ENCODE results near the gene C1QTNF2. TPM values are rescaled to one million over a fixed set of nuclear protein-coding genes. Genes with fewer than 3 reads are reported as not detected.

The C1QTNF2 gene
- total RNA-seq, 1 experiment from 2014 or later, result 0.20 TPM

DNA sequence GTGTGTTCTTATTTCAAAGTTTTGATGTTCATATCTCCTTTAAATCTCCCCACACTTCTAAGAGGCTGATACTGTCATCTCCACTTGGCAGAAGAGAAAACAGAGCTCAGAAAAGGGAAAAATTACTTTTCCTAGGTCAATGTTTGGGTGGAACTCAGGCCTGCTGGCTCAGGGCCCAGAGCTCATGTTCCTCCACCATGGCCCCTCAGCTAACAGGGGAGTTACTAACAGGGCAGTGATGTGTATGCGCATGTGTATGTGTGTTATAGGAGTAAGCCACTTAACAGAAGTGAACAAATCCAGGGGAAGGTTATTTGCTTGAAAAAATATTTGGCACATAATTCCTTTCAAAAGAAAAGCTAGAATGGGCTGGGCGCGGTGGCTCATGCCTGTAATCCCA lies 2.5 kb downstream of the C1QTNF2 start:
- H3K4me1 ChIP-seq (replicated peaks; ENCODE audit: insufficient read depth), result 0 out of 2 replicates have a peak, but pooled peaks cover 5% of the 10 kb centered on the region
- CTCF ChIA-PET, result interaction anchor here (0.5 kb wide), 1 partner anchor 16 kb away, joined by 4 read pairs; no protein-coding TSS in a partner anchor
- no peaks in the 10 kb centered on the region; the same call in 1 of the 2 replicates for H3F3A ChIP-seq (ENCODE audit: insufficient read depth, low read depth)
- H3K36me3 ChIP-seq (ENCODE audit: low read depth), result no peaks in the 10 kb centered on the region
- peaks cover 3% of the 10 kb centered on the region; the same call in 1 of the 2 replicates for H4K20me1 ChIP-seq (ENCODE audit: insufficient read depth)
- H3K4me2 ChIP-seq, result no peak overlapping the region
- intact Hi-C loops (cut with micrococcal nuclease; ENCODE audit: unreplicated experiment), result no loop called here
- BruUV-seq (replicated peaks), result no TSS peak
- DNase-seq, result no peak
- POLR2A ChIA-PET (ENCODE audit: unreplicated experiment), result no interaction called here
- no peak overlapping the region for H2AFZ ChIP-seq
- no peak overlapping the region for H3K4me3 ChIP-seq
- no peak overlapping the region for H3K27ac ChIP-seq
- TF ChIP-seq, protein P1, sequence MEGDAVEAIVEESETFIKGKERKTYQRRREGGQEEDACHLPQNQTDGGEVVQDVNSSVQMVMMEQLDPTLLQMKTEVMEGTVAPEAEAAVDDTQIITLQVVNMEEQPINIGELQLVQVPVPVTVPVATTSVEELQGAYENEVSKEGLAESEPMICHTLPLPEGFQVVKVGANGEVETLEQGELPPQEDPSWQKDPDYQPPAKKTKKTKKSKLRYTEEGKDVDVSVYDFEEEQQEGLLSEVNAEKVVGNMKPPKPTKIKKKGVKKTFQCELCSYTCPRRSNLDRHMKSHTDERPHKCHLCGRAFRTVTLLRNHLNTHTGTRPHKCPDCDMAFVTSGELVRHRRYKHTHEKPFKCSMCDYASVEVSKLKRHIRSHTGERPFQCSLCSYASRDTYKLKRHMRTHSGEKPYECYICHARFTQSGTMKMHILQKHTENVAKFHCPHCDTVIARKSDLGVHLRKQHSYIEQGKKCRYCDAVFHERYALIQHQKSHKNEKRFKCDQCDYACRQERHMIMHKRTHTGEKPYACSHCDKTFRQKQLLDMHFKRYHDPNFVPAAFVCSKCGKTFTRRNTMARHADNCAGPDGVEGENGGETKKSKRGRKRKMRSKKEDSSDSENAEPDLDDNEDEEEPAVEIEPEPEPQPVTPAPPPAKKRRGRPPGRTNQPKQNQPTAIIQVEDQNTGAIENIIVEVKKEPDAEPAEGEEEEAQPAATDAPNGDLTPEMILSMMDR (conservative IDR thresholded peaks at IDR 0.05), result no peak
- TF ChIP-seq EZH2 (IDR thresholded peaks at IDR 0.05; ENCODE audit: low read depth), result no peak
- H3K27me3 ChIP-seq (ENCODE audit: insufficient read depth, low read depth), result peaks cover 40% of the 10 kb centered on the region
- no peaks in the 10 kb centered on the region for H3K79me2 ChIP-seq (ENCODE audit: low read depth)
- no peaks in the 10 kb centered on the region for H3K9me2 ChIP-seq (ENCODE audit: insufficient read depth)
- H3K9me3 ChIP-seq (ENCODE audit: insufficient read depth, low read depth), result no peaks in the 10 kb centered on the region

DNA sequence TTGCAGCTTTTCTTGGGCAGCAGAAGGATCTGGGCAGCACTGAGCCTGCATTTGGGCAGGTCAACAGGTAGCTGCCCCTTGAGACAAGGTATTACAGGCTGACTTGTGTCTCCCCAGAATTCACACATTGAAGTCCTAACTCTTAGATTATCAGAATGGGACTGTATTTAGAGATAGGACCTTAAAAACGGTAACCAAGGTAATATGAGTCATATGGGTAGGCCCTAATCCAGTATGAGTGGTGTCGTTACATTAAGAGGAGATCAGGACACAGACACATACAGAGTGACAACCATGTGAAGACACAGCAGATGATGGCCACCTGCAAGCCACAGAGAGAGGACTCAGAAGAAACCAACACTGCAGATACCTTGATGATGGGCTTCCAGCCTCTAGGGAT lies 3.2 kb downstream of the C1QTNF2 start:
- Histone ChIP-seq H3K9me2 (ENCODE audit: insufficient read depth) (no peaks in the 10 kb centered on the region), H3K4me2 (no peak overlapping the region), H2AFZ (no peak overlapping the region), H3K27ac (no peak overlapping the region), H3K79me2 (ENCODE audit: low read depth) (no peaks in the 10 kb centered on the region), H3K36me3 (ENCODE audit: low read depth) (no peaks in the 10 kb centered on the region), H3F3A (ENCODE audit: insufficient read depth, low read depth) (no peaks in the 10 kb centered on the region; the same call in 1 of the 2 replicates), H3K4me1 (replicated peaks; ENCODE audit: insufficient read depth) (0 out of 2 replicates have a peak, but pooled peaks cover 5% of the 10 kb centered on the region), H4K20me1 (ENCODE audit: insufficient read depth) (peaks cover 3% of the 10 kb centered on the region; the same call in 1 of the 2 replicates), H3K27me3 (ENCODE audit: insufficient read depth, low read depth) (peaks cover 34% of the 10 kb centered on the region), H3K4me3 (no peak overlapping the region), H3K9me3 (ENCODE audit: insufficient read depth, low read depth) (no peaks in the 10 kb centered on the region)
- TF ChIP-seq EZH2 (IDR thresholded peaks at IDR 0.05; ENCODE audit: low read depth), result no peak
- TF ChIP-seq, protein P1 (conservative IDR thresholded peaks at IDR 0.05), result no peak
- ChIA-PET POLR2A (ENCODE audit: unreplicated experiment) (interaction anchor here (0.7 kb wide), 1 partner anchor 874 kb away, joined by 8 read pairs; no protein-coding TSS in a partner anchor), CTCF (interaction anchor here (0.7 kb wide), 1 partner anchor 1578 kb away, joined by 6 read pairs; no protein-coding TSS in a partner anchor)
- BruUV-seq (replicated peaks), result no TSS peak
- intact Hi-C loops (cut with micrococcal nuclease; ENCODE audit: unreplicated experiment), result no loop called here
- no peak for DNase-seq

DNA sequence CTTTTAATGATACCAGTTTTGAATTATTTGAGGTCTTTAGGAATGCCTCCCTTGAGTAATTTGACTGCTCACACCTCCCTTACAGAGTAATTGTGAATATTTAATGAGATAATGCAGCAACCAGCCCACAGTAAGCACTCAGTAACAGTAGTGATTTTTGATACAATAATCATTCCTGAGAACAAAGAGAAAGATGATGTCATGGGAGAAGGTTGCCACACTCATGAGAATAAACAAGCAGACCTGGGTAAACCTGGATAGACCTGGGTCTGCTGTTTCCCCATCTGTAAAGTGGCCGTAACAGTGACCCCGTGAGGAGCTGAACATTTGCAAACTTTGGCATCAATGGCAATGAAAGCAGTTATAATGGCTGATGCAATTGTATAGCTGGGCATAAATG lies 4.2 kb downstream of the C1QTNF2 start:
- H3K79me2 ChIP-seq (ENCODE audit: low read depth), result no peaks in the 10 kb centered on the region
- no peaks in the 10 kb centered on the region; the same call in 1 of the 2 replicates for H3F3A ChIP-seq (ENCODE audit: insufficient read depth, low read depth)
- no peak for DNase-seq
- ChIA-PET POLR2A (ENCODE audit: unreplicated experiment) (no interaction called here), CTCF (no interaction called here)
- H4K20me1 ChIP-seq (ENCODE audit: insufficient read depth), result peaks cover 1% of the 10 kb centered on the region; the same call in 1 of the 2 replicates
- H3K9me3 ChIP-seq (ENCODE audit: insufficient read depth, low read depth), result no peaks in the 10 kb centered on the region
- intact Hi-C loops (cut with micrococcal nuclease; ENCODE audit: unreplicated experiment), result no loop called here
- 0 out of 2 replicates have a peak, but pooled peaks cover 5% of the 10 kb centered on the region for H3K4me1 ChIP-seq (replicated peaks; ENCODE audit: insufficient read depth)
- TF ChIP-seq, protein P1 (conservative IDR thresholded peaks at IDR 0.05), result no peak
- TF ChIP-seq EZH2 (IDR thresholded peaks at IDR 0.05; ENCODE audit: low read depth), result no peak
- no peak overlapping the region for H3K4me3 ChIP-seq
- H3K27ac ChIP-seq, result no peak overlapping the region
- H3K27me3 ChIP-seq (ENCODE audit: insufficient read depth, low read depth), result peaks cover 24% of the 10 kb centered on the region
- no peak overlapping the region for H2AFZ ChIP-seq
- H3K4me2 ChIP-seq, result no peak overlapping the region
- no peaks in the 10 kb centered on the region for H3K36me3 ChIP-seq (ENCODE audit: low read depth)
- no TSS peak for BruUV-seq (replicated peaks)
- no peaks in the 10 kb centered on the region for H3K9me2 ChIP-seq (ENCODE audit: insufficient read depth)
